Activated T-cell treated with anti-CD3 and anti-CD28 coated beads, Interleukin-2, amount 50 U/mL, for 72 hours (primary cell): Measurements from ENCODE around the gene FCHO1. TPM values are rescaled to one million over a fixed set of nuclear protein-coding genes. Genes with fewer than 3 reads are reported as not detected.

Experiments used
- ATAC-seq, 2 donors: fragments of 150-1000 bp; cut with Tn5 transposase; replicated peaks in 1 of 2; 2 replicates each; pipeline ENCODE4 v1.10.0; 2021; ENCODE audit warnings: moderate library complexity in 2 of 2, mild to moderate bottlenecking in 1 of 2
- DNase-seq, 2 donors: peaks; one replicate each; pipeline ENCODE4 v3.0.0; 2021 to 2022; ENCODE audit warnings: mixed read lengths in 1 of 2
- H3K27ac Mint-ChIP-seq: one replicate; pipeline ENCODE4 v1.8.0; 2022; ENCODE audit warnings: mild to moderate bottlenecking, moderate library complexity, mixed read lengths
- H3K27me3 Mint-ChIP-seq: one replicate; pipeline ENCODE4 v1.8.0; 2022; ENCODE audit warnings: low read depth, mixed read lengths
- H3K36me3 Mint-ChIP-seq, 2 donors: one replicate each; pipeline ENCODE4 v1.8.0; 2022; ENCODE audit warnings: mixed read lengths in 2 of 2, mild to moderate bottlenecking in 1 of 2; ENCODE audit not compliant: insufficient read depth in 2 of 2
- H3K4me1 Mint-ChIP-seq: one replicate; pipeline ENCODE4 v1.8.0; 2022; ENCODE audit warnings: low read depth, mixed read lengths
- H3K4me3 Mint-ChIP-seq, 2 donors: one replicate each; pipeline ENCODE4 v1.8.0; 2022; ENCODE audit warnings: mild to moderate bottlenecking in 2 of 2, mixed read lengths in 2 of 2, moderate library complexity in 2 of 2
- H3K9me3 Mint-ChIP-seq, 2 donors: one replicate each; pipeline ENCODE4 v1.8.0; 2022; ENCODE audit warnings: mixed read lengths in 2 of 2
- total RNA-seq, 2 donors: library from RNA; stranded (reverse); gene quantifications; one replicate each; pipeline ENCODE4 v1.2.3, GENCODE V29; 2022

Gene FCHO1
- total RNA-seq, 2 donors from 2014 or later, result 70.8 to 93.9 TPM

GRCh38 chr19:17721821-17722220, 29.5 kb upstream of the FCHO1 start:
- no peak for ATAC-seq
- H3K27me3 Mint-ChIP-seq, result peaks cover 8% of the 10 kb centered on the region
- peaks cover 42% of the 10 kb centered on the region for H3K4me1 Mint-ChIP-seq
- H3K36me3 Mint-ChIP-seq, result peaks cover 1 to 13% of the 10 kb centered on the region in 2 donors
- peak overlapping the region; percentile 7 for H3K27ac Mint-ChIP-seq
- no peaks in the 10 kb centered on the region for H3K9me3 Mint-ChIP-seq
- peak overlapping the region; percentile 90 to 98 for H3K4me3 Mint-ChIP-seq
- DNase-seq, result peak in 1 of 2 donors; percentile 13

GRCh38 chr19:17722655-17723240, 28.5 kb upstream of the FCHO1 start:
- Mint-ChIP-seq H3K27me3 (peaks cover under 1% of the 10 kb centered on the region), H3K4me1 (peaks cover 42% of the 10 kb centered on the region), H3K4me3 (no peak overlapping the region), H3K36me3 (peaks cover 1 to 13% of the 10 kb centered on the region in 2 donors), H3K27ac (no peak overlapping the region), H3K9me3 (no peaks in the 10 kb centered on the region)
- no peak for ATAC-seq
- no peak for DNase-seq

- Mint-ChIP-seq H3K27me3 (no peaks in the 10 kb centered on the region), H3K4me3 (no peak overlapping the region), H3K27ac (no peak overlapping the region), H3K4me1 (peaks cover 27% of the 10 kb centered on the region), H3K36me3 (peaks cover 1 to 13% of the 10 kb centered on the region in 2 donors), H3K9me3 (no peaks in the 10 kb centered on the region)
- no peak for ATAC-seq
- no peak for DNase-seq
Observed at GRCh38 chr19:17724655-17725054, 26.6 kb upstream of the FCHO1 start.

DNA sequence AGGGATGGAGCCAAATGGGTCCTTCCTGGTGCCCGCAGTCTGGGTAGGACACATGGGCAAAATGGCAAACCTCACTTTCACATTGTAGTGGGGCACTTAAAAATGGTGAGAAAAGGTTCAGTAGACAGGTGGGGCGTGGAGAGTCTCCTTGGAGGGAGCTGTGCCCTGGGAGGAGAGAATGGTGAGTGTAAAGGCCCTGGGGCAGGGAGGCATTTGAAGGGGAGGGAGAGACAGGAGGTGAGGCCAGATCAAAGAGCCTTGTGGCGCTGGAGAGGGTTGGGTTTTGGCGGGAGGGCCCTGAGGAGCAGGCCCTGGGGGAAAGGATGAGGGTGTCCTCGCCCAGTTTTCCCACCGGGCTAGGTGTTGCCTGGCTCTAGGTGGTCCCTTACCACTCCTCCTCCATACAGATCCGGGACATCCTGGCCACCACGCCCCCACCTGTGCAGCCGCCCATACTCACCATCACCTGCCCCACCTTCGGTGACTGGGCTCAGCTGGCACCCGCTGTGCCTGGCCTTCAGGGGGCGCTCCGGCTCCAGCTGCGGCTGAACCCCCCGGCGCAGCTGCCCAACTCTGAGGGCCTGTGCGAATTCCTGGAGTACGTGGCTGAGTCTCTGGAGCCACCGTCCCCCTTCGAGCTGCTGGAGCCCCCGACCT, 25.7 kb upstream of the FCHO1 start:
- Mint-ChIP-seq H3K4me1 (peaks cover 29% of the 10 kb centered on the region), H3K9me3 (no peaks in the 10 kb centered on the region), H3K27ac (no peak overlapping the region), H3K4me3 (no peak overlapping the region), H3K36me3 (peaks cover 0 to 16% of the 10 kb centered on the region in 2 donors), H3K27me3 (no peaks in the 10 kb centered on the region)
- no peak for DNase-seq
- no peak for ATAC-seq

DNA sequence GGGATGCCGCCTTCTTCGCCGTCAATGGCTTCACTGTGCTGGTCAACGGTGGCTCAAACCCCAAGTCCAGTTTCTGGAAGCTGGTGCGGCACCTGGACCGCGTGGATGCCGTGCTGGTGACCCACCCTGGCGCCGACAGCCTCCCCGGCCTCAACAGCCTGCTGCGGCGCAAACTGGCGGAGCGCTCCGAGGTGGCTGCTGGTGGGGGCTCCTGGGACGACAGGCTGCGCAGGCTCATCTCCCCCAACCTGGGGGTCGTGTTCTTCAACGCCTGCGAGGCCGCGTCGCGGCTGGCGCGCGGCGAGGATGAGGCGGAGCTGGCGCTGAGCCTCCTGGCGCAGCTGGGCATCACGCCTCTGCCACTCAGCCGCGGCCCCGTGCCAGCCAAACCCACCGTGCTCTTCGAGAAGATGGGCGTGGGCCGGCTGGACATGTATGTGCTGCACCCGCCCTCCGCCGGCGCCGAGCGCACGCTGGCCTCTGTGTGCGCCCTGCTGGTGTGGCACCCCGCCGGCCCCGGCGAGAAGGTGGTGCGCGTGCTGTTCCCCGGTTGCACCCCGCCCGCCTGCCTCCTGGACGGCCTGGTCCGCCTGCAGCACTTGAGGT, 25.0 kb upstream of the FCHO1 start:
- ATAC-seq (no peak), DNase-seq (no peak)
- no peaks in the 10 kb centered on the region for H3K9me3 Mint-ChIP-seq
- H3K27ac Mint-ChIP-seq, result no peak overlapping the region
- H3K4me1 Mint-ChIP-seq, result peaks cover 29% of the 10 kb centered on the region
- H3K27me3 Mint-ChIP-seq, result no peaks in the 10 kb centered on the region
- no peak overlapping the region for H3K4me3 Mint-ChIP-seq
- peaks cover 0 to 20% of the 10 kb centered on the region in 2 donors for H3K36me3 Mint-ChIP-seq

- Mint-ChIP-seq H3K9me3 (no peaks in the 10 kb centered on the region), H3K36me3 (peaks cover 2 to 23% of the 10 kb centered on the region in 2 donors), H3K4me1 (peaks cover 27% of the 10 kb centered on the region), H3K27ac (no peak overlapping the region), H3K4me3 (no peak overlapping the region), H3K27me3 (no peaks in the 10 kb centered on the region)
- ATAC-seq, result no peak
- no peak for DNase-seq
Observed at GRCh38 chr19:17726964-17727773, 24.1 kb upstream of the FCHO1 start.

DNA sequence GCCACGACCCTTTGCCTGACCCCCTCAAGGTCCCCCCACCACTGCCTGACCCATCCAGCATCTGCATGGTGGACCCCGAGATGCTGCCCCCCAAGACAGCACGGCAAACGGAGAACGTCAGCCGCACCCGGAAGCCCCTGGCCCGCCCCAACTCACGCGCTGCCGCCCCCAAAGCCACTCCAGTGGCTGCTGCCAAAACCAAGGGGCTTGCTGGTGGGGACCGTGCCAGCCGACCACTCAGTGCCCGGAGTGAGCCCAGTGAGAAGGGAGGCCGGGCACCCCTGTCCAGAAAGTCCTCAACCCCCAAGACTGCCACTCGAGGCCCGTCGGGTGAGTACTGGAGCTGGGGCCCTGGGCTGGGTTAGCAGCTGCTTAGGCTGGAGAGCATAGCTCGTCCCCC, 23.4 kb upstream of the FCHO1 start:
- Mint-ChIP-seq H3K4me1 (peaks cover 27% of the 10 kb centered on the region), H3K27me3 (no peaks in the 10 kb centered on the region), H3K9me3 (no peaks in the 10 kb centered on the region), H3K4me3 (no peak overlapping the region), H3K27ac (no peak overlapping the region), H3K36me3 (peaks cover 2 to 23% of the 10 kb centered on the region in 2 donors)
- no peak for DNase-seq
- no peak for ATAC-seq

- H3K4me3 Mint-ChIP-seq, result no peak overlapping the region
- H3K27ac Mint-ChIP-seq, result no peak overlapping the region
- H3K9me3 Mint-ChIP-seq, result no peaks in the 10 kb centered on the region
- H3K4me1 Mint-ChIP-seq, result peaks cover 27% of the 10 kb centered on the region
- H3K27me3 Mint-ChIP-seq, result no peaks in the 10 kb centered on the region
- DNase-seq, result no peak
- no peak for ATAC-seq
- H3K36me3 Mint-ChIP-seq, result peaks cover 2 to 18% of the 10 kb centered on the region in 2 donors
Observed at GRCh38 chr19:17733127-17733526, 18.1 kb upstream of the FCHO1 start.

DNA sequence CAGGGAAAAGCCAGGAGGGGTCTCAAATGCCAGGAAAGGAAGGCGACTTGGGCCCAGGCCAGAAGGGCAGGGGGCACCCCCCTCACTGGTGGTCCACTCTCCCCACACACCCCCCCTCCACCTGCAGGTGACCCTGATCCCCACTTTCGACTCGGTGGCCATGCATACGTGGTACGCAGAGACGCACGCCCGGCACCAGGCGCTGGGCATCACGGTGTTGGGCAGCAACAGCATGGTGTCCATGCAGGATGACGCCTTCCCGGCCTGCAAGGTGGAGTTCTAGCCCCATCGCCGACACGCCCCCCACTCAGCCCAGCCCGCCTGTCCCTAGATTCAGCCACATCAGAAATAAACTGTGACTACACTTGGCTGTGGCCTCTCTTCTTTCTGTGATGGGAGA, 17.1 kb upstream of the FCHO1 start:
- Mint-ChIP-seq H3K9me3 (no peaks in the 10 kb centered on the region), H3K36me3 (peaks cover 2 to 18% of the 10 kb centered on the region in 2 donors), H3K4me1 (peaks cover 33% of the 10 kb centered on the region), H3K4me3 (no peak overlapping the region), H3K27ac (no peak overlapping the region), H3K27me3 (no peaks in the 10 kb centered on the region)
- ATAC-seq, result no peak
- no peak for DNase-seq

DNA sequence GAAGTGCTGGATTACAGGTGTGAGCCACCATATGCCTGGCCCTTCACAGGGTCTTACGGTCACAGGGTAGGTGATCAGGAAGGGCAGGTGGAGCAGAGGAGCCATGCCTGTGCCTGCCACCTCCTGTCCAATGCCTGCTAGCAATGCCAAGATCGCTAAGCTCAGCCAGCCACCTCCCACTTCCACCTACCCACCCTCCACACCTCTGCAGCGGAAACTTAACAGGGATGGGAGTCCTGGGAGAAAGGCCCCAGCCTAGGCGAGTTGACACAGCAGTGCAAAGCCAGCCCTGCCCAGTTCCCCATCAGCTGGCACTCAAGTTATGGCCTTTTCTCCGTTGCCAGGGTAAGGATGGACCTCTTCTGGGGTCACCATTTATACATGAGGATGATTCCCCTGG, 15.9 kb upstream of the FCHO1 start:
- Mint-ChIP-seq H3K9me3 (no peaks in the 10 kb centered on the region), H3K27me3 (no peaks in the 10 kb centered on the region), H3K27ac (no peak overlapping the region), H3K36me3 (peaks cover 2 to 14% of the 10 kb centered on the region in 2 donors), H3K4me1 (peaks cover 28% of the 10 kb centered on the region), H3K4me3 (no peak overlapping the region)
- DNase-seq (no peak), ATAC-seq (no peak)

GRCh38 chr19:17737690-17738153, 13.6 kb upstream of the FCHO1 start:
- Mint-ChIP-seq H3K27me3 (no peaks in the 10 kb centered on the region), H3K9me3 (no peaks in the 10 kb centered on the region), H3K4me3 (no peak overlapping the region), H3K4me1 (peaks cover 8% of the 10 kb centered on the region), H3K27ac (no peak overlapping the region), H3K36me3 (peaks cover 0 to 2% of the 10 kb centered on the region in 2 donors)
- DNase-seq, result no peak
- ATAC-seq, result no peak

- Mint-ChIP-seq H3K4me1 (peaks cover 13% of the 10 kb centered on the region), H3K27ac (no peak overlapping the region), H3K9me3 (no peaks in the 10 kb centered on the region), H3K4me3 (no peak overlapping the region), H3K36me3 (no peaks in the 10 kb centered on the region), H3K27me3 (no peaks in the 10 kb centered on the region)
- no peak for DNase-seq
- ATAC-seq, result no peak
Observed at GRCh38 chr19:17739121-17739875, 12.0 kb upstream of the FCHO1 start.
